ENCODE data around the gene LPA.
A peak's percentile ranks its signal among the peaks of the same experiment; 100 is the strongest.
"Not testable (repeated sequence)": the region's sequence is repeated elsewhere in the genome, so short reads cannot be mapped to it uniquely, and the experiment has no call there.

Gene LPA

DNA sequence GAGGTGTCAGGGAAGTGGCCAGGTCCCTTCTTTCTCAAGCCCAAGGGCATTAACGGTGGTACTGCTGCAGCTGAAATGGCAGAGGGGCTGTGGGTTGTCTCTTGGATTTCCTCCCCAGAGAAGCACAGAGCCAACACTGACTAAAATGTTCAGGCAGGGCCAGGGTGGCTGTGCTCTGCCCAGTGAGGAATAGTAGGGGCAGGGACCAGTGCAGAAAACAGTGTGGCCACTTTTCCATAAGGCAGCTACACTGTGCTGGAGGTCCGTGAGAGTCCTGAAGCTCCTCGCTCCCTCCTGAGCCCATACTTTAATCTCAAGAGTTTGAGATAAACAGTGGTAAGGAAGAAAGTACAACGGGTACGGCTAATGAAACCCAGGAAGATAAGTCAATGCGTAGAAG, 4.5 kb downstream of the LPA start:
- DNase-seq: no peak

DNA sequence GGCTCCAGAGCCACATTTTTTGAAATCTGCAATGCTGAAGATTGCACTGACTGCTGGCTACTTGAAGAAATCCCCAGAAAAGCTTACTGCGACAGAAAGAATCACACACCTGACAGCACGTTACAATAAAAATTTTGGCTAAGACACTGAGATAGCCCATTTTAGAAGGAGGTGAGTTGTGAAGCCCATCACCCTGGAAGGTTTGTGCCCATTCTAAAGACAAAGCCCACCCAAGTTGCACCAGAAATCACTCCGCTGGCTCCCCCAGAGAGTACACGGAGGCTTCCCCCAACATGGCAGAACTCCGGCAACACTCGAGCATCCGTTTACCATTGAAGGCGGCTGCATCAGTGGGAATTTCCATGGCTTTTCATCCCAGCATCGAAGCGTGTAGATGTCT, 29.4 kb downstream of the LPA start:
- DNase-seq: no peak

DNA sequence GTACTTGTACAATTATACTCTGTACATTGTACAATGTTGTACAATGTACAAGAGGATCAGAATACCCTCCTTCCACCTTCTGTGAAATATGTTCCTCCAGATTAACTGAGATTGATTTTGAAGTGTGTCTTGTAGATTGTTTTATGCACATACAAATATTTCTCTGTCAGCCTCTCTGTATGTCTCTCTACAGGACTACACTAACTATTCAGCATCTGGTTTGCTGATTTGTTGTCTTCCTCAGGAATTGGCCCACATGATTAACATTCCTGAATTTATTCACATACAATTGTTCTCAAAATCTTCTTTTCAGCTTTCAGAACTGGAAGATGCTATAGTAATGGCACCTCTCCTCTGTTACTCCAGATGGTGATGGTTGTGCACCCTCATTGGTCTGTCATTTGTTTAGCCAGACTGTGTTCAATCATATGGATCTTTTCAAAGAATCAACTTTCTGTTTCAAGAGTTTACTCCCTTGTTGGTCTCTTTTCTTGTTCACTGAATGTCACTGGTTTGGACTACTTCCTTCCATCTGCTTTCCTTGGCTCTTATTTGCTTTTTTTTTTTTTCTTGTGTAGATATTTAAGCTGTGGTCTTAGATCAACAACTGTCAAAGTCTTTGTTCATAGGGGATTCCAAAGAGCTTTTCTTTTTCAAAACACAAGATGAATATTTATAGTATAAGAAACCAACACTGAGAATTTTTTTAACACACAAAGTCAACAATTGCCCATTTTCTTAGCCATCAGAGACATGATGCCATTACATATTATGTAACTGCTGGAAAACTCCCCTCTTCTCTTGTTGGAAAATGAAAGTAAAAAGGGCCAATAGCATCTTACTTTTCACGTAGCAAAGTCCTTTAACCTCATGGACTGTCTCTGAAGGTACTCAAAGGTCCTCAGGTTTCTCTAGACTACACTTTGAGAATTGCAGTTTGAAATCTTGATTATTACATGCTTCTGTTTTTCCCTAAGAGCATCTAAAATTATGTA, 67.9 kb downstream of the LPA start:
- DNase-seq: no peak

DNA sequence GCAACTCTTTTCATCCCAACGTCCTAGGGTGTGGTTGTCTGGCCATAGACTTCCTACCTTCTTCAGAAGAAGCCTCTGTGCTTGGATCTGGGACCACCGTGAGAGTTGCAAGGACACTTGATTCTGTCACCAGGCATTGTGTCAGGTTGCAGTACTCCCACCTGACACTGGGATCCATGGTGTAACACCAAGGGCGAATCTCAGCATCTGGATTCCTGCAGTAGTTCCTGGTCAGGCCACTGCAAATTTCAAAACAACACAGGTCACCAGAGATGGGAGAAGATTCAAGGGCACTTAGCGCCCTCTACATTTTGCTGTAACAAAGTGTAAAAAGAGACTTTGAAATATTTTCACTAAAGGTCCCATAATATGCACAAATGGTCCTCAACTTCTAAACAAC, 68.8 kb downstream of the LPA start:
- DNase-seq: not testable (repeated sequence)

DNA sequence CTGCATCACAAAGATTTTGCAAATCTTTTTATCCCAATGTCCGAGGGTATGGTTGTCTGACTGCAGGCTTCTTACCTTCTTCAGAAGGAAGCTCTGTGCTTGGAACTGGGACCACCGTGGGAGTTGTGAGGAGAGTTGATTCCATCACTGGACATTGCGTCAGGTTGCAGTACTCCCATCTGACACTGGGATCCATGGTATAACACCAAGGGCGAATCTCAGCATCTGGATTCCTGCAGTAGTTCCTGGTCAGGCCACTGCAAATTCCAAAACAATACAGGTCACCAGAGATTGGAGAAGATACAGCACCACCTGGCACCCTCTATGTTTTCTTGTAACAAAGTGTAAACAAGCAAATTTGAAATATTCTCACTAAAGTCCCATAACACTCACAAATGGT, 77.7 kb downstream of the LPA start:
- no peak for DNase-seq

DNA sequence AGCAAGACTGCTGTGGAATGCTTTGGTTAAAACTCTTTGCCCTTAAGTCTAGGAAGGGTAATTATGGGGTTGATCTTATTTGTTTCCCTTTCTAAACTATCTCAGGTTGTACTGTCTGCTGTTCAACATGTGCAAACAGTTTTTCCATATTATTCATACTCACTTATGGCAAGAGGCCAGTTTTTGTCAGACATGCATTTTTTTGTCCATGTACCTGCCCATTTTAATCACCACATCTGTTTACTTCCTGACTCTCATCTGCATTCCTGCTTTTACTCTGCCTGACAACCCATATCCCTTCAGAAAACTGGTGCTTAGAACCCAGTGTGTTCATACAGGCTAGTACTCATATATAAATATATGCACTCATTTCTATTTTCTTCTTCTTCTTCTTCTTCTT, 80.3 kb downstream of the LPA start:
- no peak for DNase-seq

DNA sequence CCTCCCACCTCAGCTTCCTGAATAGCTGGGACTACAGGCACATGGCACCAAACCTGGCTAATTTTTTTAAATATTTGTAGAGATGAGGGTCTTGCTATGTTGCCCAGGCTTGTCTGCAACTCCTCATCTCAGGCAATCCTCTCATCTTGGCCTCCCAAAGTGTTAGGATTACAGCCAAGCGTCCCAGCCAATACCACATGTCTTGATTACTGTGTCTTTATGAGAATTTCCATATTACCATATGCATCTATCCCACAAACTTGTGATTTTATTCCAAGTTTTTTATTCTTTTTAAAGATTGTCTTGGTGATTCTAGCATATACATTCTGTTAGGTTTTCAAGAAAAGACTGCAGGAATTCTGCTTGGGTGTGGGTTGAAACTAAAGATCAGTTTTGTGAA, 82.7 kb downstream of the LPA start:
- no peak for DNase-seq

DNA sequence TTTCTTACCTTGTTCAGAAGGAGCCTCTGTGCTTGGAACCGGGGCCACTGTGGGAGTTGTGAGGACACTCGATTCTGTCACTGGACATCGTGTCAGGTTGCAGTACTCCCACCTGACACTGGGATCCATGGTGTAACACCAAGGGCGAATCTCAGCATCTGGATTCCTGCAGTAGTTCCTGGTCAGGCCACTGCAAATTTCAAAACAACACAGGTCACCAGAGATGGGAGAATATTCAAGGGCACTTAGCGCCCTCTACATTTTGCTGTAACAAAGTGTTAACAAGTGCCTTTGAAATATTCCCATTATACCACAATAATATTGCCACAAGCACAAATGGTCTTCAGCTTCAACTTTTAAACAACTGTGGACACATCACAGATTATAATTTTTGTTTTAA, 85.6 kb downstream of the LPA start:
- DNase-seq: not testable (repeated sequence)

DNA sequence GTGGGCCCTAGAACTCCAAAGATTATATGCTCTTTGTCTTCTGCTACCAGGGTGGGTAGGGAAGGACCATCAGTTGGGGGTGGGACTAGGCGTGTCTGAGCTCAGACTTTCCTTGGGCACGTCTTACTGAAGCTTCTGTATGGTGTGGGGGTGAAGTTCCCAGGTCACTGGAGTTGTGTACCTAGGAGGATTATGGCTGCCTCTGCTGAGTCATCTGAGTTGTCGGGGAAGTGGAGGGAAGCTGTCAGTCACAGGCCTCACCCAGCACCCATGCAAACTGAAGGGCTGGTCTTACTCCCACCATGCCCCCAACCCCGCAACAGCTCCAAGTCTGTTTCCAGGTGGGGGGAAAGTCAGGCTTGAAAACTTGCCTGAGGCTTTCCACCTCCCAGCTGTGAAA, 90.1 kb downstream of the LPA start:
- no peak for DNase-seq

DNA sequence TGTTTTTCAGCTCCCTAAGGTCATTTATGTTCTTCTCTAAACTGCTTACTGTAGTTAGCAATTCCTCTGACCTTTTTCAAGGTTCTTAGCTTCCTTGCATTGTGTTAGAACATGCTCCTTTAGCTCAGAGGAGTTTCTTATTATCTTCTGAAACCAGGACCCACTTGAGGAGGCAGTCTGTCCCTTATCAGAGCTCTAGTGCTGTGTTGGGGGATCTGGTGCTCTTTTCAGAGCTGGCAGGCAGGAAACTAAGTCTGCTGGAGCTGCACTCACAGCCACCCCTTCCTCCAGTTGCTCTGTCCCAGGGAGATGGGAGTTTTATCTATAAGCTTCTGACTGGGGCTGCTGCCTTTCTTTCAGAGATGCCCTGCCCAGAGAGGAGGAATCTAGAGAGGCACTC, 92.9 kb downstream of the LPA start:
- not testable (repeated sequence) for DNase-seq

DNA sequence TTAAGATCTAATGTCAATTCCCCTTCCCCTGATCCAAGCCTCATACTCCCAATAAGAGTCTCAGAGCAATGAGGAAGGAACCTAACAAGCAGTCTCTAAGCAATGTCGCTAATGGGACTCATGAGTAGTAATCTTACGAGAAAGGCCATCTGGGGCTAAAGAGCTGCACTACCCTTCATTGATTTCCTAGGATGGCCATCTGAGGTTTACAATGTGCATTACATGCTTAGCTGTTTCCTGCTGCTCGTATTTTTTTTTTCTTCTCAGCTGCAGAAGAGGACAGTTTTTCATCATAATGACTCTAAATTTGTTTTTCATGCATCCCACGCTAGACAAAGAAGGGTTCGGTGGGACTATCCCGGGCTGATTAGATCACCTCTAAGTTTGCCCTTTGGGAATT, 119.3 kb downstream of the LPA start:
- no peak for DNase-seq

DNA sequence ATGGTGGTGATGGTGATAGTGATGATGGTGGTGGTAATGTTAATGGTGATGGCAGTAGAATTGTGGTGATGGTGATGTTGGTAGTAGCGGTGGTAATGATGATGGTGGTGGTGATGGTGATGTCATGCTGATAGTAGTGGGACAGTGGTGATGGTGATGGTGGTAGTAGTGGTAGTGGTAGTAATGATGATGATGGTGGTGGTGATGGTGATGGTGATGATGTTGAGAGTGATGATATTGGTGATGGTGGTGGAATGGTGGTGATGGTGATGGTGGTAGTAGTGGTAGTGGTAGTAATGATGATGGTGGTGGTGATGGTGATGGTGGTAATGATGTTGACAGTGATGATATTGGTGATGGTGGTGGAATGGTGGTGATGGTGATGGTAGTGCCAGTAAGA, 128.8 kb downstream of the LPA start:
- no peak for DNase-seq

DNA sequence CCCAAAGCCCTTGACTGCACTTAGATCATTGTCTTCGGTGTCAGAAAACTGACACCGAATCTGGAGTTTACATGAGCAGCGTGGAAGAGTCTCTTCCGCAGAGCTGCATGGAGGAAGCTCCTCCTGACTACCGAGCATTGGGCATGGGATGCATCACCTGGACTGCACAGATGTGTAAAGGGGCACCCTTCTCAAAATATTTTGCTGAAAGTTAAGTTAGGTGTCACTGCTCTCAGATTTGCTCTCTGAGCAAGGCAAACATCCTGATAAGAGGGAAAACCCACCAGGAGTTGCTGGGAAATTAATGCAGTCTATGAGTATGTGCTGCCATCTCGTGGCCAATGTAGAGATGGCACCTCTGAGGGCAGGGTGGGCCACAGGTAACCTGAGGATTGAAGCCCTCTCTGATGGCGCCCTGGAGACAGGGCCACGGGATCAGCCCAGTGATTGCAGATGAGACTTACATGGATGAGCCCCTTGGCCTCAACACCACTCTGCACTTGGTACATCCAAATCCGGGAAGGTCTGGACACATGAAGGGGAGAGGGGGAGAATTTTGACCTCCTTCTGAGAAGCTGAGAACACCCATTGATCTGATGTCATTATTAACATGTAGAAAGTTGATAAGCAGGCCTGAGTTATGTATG, 129.9 kb downstream of the LPA start:
- peak; percentile 3 for DNase-seq

DNA sequence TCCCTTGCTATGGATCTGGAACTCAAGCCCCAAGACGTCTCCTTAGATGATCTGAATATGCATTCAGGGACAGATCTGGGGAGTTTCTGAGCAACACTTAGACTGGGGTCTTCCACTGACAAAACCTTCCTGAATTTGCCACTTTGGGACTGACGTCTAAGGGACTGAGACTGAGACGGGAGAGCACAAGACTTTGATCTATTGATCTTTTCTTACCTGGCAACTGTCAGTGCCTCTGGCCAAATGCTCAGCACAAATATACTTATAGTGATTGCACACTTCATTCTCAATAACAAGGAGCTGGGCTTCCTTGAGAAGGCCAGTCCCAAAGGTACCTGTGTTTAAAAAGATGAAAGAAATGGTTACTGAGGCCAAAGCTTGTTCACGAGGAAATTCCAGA, 131.8 kb downstream of the LPA start:
- no peak for DNase-seq

DNA sequence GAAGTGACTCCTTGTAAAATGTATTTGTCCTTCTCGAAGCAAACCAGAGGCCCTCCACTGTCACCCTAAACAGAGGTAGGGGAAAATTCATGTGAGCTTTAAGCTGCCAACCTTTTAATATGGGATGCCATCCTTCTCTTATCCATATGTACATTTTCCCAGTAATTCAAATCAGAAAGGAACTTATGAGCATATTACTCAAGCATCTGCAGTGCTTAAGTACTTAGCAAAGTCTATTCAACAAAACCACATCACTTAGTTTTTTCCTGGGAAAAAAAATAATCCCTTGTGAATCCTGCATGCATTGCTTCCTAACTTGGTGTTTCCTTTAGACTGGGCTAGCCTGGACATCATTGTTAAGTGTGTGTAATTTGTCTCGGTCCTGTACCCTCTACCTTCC, 132.2 kb downstream of the LPA start:
- DNase-seq: no peak

DNA sequence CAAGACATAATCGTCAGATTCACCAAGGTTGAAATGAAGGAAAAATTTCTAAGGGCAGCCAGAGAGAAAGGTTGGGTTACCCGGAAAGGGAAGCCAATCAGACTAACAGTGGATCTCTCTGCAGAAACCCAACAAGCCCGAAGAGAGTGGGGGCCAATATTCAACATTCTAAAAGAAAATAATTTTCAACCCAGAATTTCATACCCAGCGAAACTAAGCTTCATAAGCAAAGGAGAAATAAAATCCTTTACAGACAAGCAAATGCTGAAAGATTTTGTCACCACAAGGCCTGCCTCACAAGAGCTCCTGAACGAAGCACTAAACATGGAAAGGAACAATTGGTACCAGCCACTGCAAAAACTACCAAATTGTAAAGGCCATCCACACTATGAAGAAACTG, 134.6 kb downstream of the LPA start:
- DNase-seq: not testable (repeated sequence)

DNA sequence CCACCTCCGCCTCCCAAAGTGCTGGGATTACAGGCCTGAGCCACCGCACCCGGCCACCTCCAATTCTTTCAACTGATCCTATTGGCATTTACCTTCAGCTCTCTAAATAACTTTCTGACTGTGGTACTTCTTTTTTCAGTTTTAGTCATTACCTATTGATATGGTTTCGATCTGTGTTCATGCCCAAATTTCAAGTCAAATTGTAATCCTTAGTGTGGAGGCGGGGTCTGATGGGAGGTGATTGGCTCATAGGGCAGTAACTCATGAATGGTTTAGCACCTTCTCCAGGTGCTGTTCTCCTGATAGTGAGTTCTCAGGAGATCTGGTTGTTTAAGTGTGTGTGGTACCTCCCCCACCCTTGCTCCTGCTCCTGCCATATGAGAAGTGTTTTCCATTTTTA, 140.9 kb downstream of the LPA start:
- no peak for DNase-seq

DNA sequence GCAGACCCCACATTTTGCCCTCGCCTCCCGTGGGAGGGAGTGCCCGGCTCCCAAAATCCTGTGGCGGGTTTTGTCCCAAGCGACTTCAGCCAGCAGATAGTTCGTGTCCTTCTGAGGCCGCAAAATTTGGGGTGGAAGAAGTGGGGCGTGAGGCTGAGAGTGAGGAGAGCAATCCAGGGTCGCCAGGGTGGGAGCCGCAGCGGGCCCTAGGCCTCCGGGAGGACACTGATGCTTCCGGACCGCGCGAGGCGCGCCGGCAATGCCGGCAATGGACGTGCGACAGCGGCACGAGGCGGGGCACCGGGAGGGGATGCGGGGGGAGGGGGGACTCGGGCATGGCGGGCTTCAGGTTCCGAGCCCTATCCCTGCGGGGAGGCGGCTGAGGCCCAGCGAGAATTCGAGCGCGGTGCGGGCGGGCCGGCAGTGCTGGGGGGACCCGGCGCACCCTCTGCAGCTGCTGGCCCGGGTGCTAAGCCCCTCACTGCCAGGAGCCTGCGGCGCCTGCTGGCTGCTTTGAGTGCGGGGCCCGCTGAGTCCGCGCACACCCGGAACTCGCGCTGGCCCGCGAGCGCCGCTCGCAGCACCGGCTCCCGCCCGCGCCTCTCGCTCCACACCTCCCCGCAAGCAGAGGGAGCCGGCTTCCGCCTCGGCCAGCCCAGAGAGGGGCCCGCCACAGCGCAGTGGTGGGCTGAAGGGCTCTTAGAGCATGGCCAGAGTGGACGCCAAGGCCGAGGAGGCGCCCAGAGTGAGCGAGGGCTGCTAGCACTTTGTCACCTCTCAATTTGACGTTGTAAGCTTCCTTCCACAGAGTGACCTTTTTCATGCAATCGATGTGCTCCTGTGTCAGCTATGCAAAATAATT, 143.8 kb downstream of the LPA start:
- peak; percentile 24 for DNase-seq

DNA sequence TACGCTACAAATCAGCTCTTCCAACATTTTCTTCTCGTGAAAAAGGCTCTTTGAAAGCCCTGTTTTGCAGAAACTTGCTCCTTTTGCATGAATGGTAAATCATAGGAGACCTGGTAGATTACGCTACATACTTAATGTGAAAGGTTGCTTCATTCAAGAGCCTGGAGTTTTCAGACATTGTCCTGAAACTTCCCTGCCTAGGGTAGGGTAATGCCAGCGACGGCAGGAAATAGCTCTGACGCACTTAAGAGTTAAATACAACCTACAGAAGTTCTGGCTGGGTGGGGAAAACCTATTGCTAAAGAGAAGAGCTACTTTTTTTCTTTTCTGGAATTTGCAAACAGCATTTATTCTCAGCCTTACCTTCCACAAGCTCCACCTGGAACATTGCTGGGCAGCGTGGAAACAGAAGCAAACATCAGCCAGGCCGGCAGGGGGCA, 144.5 kb downstream of the LPA start:
- DNase-seq: peak; percentile 12

DNA sequence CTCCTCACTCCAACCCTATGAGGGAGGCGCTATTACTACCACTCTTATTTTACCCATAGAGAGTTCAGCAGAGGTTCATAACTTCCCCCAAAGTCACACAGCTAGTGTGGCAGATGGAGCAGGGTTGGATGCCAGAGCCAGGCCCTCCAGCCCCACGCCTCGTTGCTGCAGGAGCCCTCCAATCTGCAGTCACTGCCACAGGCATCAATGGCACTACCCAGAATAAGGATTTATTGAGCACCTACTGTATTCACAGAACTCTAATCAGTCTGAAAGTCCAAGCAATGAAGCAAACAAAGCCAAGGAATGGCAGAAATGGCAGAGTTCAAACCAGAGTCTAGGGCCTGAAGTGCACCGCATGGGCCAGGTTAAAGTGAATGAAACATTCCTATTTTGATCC, 144.9 kb downstream of the LPA start:
- DNase-seq: no peak

DNA sequence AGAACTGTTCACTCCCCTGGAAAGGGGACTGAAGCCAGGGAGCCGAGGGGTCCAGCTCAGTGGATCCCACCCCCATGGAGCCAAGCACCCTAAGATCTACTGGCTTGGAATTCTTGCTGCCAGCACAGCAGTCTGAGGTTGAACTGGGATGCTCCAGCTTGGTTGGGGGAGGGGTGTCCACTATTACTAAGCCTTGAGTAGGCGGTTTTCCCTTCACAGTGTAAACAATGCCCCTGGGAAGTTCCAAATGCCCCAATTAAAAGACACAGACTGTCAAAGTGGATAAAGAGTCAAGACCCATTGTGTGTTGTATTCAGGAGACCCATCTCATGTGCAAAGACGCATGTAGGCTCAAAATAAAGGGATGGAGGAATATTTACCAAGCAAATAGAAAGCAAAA, 150.2 kb downstream of the LPA start:
- no peak for DNase-seq

DNA sequence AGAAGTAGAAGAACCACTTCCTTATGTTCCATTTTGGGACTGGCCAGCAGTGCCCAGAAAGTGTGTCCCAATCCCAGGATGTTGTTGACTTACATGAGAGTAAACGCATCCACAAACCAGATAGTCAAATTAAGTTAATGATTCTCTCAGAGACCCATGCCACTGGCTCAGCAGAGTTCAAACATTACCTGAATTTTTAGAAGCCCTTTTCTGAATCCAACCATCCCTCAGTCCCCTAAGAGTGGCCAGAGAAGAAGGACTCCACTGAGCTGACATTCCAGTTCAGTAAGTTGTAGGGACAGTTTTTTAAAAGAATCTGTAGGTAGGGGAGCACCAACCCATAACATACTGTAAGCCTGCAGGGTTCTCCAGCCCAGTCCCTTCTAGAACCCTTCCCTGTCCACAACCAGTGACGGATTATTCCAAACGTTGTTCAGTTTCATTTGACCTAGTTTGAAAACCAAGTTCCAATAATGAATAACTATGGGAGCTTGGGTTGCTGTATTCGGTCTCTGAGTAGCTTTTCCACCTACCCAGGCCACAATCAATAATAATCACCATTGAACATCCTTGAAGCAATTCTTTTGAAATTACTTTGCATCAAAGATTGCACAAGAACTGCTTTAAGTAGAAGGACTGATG, 153.0 kb downstream of the LPA start:
- no peak for DNase-seq

DNA sequence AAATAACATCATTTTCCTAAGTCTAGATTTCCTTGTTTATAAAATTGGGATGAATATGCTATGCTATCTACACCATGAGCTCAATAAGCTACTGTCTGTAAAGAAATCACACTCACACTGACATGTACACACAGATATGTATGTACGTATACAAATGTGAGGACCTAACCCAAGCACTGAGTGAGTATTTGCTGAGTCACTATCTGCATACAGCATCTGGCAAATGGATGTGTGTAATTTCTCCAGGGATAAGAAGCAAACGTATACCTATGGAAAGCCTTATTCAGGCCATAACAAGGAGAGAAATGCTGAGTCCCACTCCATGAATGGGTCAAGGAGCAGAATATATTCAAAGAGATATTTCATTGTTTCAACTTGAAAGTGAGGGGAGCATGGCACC, 153.9 kb downstream of the LPA start:
- no peak for DNase-seq
